Natural killer cell (primary cell): ENCODE results near the gene HORMAD2. TPM values are rescaled to one million over a fixed set of nuclear protein-coding genes. Genes with fewer than 3 reads are reported as not detected.
A peak's percentile ranks its signal among the peaks of the same experiment; 100 is the strongest.

Experiments used
- ATAC-seq, 3 donors: fragments of 150-1000 bp in 2 of 3; fragments of 200-7000 bp in 1 of 3; cut with Tn5 transposase; 1 replicate in 1 of 3; 2 replicates in 2 of 3; pipeline ENCODE4 v1.10.0; 2021; ENCODE audit warnings: mild to moderate bottlenecking in 2 of 3, moderate library complexity in 2 of 3
- DNase-seq, 2 donors: peaks; one replicate each; pipeline versions ENCODE4 v3.0.0 to v3.0.0-alpha.2; 2013 to 2021; ENCODE audit warnings: mixed read lengths in 1 of 2
- H3K27ac ChIP-seq: one replicate; pipeline ENCODE4 v1.5.1; 2013; ENCODE audit warnings: mild to moderate bottlenecking, low read length
- H3K27me3 ChIP-seq: one replicate; pipeline ENCODE4 v1.6.1; 2013; ENCODE audit warnings: low read length; ENCODE audit not compliant: control insufficient read depth, insufficient read depth
- H3K36me3 ChIP-seq: one replicate; pipeline ENCODE4 v1.6.1; 2013; ENCODE audit warnings: low read length; ENCODE audit not compliant: control insufficient read depth, insufficient read depth
- H3K4me1 ChIP-seq: one replicate; pipeline ENCODE4 v1.6.1; 2013; ENCODE audit warnings: low read length; ENCODE audit not compliant: control insufficient read depth, insufficient read depth
- H3K4me3 ChIP-seq: one replicate; pipeline ENCODE4 v1.5.1; 2013; ENCODE audit warnings: low read length
- H3K9me3 ChIP-seq: one replicate; pipeline ENCODE4 v1.6.1; 2013; ENCODE audit warnings: low read length; ENCODE audit not compliant: control insufficient read depth, insufficient read depth
- H3K27ac Mint-ChIP-seq, 2 donors: one replicate each; pipeline ENCODE4 v1.8.0; 2022; ENCODE audit warnings: mild to moderate bottlenecking in 2 of 2, mixed read lengths in 2 of 2, moderate library complexity in 1 of 2
- H3K27me3 Mint-ChIP-seq, 2 donors: one replicate each; pipeline ENCODE4 v1.8.0; 2022; ENCODE audit warnings: low read depth in 2 of 2, mixed read lengths in 2 of 2
- H3K36me3 Mint-ChIP-seq: one replicate; pipeline ENCODE4 v1.8.0; 2022; ENCODE audit warnings: mixed read lengths
- H3K4me1 Mint-ChIP-seq, 2 donors: one replicate each; pipeline ENCODE4 v1.8.0; 2022; ENCODE audit warnings: mixed read lengths in 2 of 2
- H3K4me3 Mint-ChIP-seq: one replicate; pipeline ENCODE4 v1.8.0; 2022; ENCODE audit warnings: mild to moderate bottlenecking, moderate library complexity, mixed read lengths
- H3K9me3 Mint-ChIP-seq, 2 donors: one replicate each; pipeline ENCODE4 v1.8.0; 2022; ENCODE audit warnings: mixed read lengths in 2 of 2
- WGBS: methylation state at CpG from one replicate; pipeline ENCODE4 v1.1.7; 2013; ENCODE audit warnings: missing lambda C conversion rate; ENCODE audit not compliant: insufficient coverage; 5-methylcytosine and 5-hydroxymethylcytosine counted together
- intact Hi-C: fragments of 100-400 bp; cut with micrococcal nuclease; formaldehyde crosslinking; loops from one replicate; pipeline ENCODE4 v1.14.2; 2022
- total RNA-seq, 4 donors: library from RNA; stranded (reverse); fragments of 120-200 nt in 1 of 4; gene quantifications; one replicate each; pipeline versions ENCODE4 v1.2.3 to v1.2.4, GENCODE V29; 2013 to 2022
- TF ChIP-seq, protein P1 (sequence below): fragments of 200-600 bp; IDR thresholded peaks from one replicate; pipeline ENCODE4 v1.8.0; 2022; ENCODE audit warnings: antibody characterized with exemption

Gene HORMAD2
- total RNA-seq, 3 donors from 2014 or later (not counting 1 experiment from before 2014, with no cell fraction given), result not detected

DNA sequence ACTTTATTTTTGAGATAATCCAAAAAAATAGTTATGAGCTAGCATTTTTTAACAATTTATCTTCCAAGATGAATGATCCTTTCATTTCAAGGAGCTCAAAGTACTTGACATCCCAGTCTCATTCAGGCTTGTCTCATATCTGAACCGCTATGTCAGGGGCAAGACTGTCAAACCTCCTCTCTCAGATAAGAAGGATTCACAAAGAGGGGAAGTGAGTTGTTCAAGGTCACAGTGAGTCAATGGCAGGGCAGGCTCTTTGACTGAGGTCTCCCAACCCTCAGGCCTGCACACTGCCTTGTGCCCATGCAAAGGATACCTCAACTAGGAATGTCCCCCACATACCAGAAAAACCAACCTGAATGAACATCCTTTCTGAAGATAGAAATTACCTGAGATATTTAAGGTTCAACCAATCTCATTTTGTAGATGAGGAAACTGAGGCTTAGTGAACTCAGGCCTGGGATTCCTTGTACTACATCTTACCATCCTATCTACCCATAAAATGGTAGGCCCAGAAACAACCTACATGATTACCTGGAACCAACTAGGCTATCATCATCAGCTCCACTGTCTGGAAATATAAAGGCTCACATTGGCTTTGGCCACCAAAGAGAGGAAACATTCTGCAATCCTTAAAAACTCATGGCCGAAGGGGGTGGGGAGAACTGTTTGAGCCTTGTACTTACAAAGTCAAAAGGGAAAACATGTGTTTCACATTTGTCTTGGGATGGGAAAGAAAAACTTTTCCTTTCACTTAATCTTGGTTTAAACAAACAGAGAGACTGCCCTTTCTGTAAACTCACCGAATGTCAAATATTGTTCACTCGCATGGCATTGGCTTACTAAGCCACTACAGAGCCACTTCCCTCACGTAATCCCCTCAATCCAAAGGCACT is 115.2 kb downstream of the HORMAD2 start:
- no peaks in the 10 kb centered on the region for H3K9me3 ChIP-seq
- Mint-ChIP-seq H3K4me3 (peak overlapping the region; percentile 60), H3K27me3 (no peaks in the 10 kb centered on the region), H3K27ac (peak overlapping the region; percentile 85 to 88), H3K9me3 (peaks cover 0 to 2% of the 10 kb centered on the region in 2 donors), H3K4me1 (peaks cover 51 to 66% of the 10 kb centered on the region in 2 donors), H3K36me3 (no peaks in the 10 kb centered on the region)
- no peak for DNase-seq
- no peak for ATAC-seq
- no peaks in the 10 kb centered on the region for H3K27me3 ChIP-seq
- no peak overlapping the region for H3K4me3 ChIP-seq
- no peaks in the 10 kb centered on the region for H3K36me3 ChIP-seq
- peak overlapping the region; percentile 76 for H3K27ac ChIP-seq
- WGBS, result 84% methylated on average over 5 of the region's 5 CpGs
- peaks cover 35% of the 10 kb centered on the region for H3K4me1 ChIP-seq
- intact Hi-C loops, result loop anchor here (1.0 to 5.0 kb wide), 6 partner anchors 17 to 242 kb away; no protein-coding TSS in a partner anchor
- TF ChIP-seq, protein P1, sequence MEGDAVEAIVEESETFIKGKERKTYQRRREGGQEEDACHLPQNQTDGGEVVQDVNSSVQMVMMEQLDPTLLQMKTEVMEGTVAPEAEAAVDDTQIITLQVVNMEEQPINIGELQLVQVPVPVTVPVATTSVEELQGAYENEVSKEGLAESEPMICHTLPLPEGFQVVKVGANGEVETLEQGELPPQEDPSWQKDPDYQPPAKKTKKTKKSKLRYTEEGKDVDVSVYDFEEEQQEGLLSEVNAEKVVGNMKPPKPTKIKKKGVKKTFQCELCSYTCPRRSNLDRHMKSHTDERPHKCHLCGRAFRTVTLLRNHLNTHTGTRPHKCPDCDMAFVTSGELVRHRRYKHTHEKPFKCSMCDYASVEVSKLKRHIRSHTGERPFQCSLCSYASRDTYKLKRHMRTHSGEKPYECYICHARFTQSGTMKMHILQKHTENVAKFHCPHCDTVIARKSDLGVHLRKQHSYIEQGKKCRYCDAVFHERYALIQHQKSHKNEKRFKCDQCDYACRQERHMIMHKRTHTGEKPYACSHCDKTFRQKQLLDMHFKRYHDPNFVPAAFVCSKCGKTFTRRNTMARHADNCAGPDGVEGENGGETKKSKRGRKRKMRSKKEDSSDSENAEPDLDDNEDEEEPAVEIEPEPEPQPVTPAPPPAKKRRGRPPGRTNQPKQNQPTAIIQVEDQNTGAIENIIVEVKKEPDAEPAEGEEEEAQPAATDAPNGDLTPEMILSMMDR, result no peak

DNA sequence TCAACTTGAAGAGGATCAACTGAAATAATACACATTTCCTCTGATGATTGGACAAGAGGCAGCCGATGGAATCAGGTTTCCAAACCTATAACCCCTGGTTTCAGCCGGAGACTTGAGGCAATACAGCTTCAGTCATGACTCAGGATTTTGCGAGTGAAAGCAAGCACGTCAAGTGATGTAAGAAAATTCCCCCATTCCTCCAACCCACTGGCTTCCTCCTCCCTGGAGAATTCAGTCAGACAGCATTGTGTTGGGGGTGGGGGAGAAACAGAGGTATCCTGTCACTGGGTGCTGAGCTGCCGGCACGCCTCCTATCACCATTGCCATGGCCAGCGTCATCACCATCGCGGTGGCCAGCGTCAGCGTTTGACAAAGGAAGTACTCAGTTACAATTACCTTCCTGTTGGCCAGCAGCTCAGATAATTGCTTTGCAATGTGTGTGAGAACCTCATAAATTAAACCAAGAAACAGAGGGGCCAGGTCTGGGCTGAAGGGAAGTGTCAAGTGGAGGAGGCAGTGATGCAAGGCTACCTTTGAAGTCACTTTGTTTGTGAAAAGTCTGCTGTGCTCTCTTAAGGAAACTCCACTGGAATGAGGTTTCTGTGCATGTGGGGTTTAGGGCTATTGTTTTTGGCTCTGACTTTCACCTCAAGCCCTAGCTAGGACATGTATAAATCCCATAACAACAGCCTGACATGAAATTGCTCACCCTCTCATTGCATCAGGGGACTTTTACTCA is 116.0 kb downstream of the HORMAD2 start:
- DNase-seq (peak; percentile 76 to 82), ATAC-seq (peak; percentile 84 to 96 (median 87))
- Mint-ChIP-seq H3K27ac (peak overlapping the region; percentile 85 to 88), H3K4me1 (peaks cover 45 to 58% of the 10 kb centered on the region in 2 donors), H3K27me3 (no peaks in the 10 kb centered on the region), H3K9me3 (peaks cover 0 to 2% of the 10 kb centered on the region in 2 donors), H3K4me3 (peak overlapping the region; percentile 60), H3K36me3 (no peaks in the 10 kb centered on the region)
- intact Hi-C loops, result loop anchor here (1.0 to 5.0 kb wide), 6 partner anchors 16 to 241 kb away; no protein-coding TSS in a partner anchor
- Histone ChIP-seq H3K27me3 (no peaks in the 10 kb centered on the region), H3K9me3 (no peaks in the 10 kb centered on the region), H3K4me1 (peaks cover 35% of the 10 kb centered on the region), H3K4me3 (no peak overlapping the region), H3K36me3 (no peaks in the 10 kb centered on the region), H3K27ac (peak overlapping the region; percentile 76)
- WGBS, result 8% methylated on average over 11 of the region's 11 CpGs
- TF ChIP-seq, protein P1, result no peak

DNA sequence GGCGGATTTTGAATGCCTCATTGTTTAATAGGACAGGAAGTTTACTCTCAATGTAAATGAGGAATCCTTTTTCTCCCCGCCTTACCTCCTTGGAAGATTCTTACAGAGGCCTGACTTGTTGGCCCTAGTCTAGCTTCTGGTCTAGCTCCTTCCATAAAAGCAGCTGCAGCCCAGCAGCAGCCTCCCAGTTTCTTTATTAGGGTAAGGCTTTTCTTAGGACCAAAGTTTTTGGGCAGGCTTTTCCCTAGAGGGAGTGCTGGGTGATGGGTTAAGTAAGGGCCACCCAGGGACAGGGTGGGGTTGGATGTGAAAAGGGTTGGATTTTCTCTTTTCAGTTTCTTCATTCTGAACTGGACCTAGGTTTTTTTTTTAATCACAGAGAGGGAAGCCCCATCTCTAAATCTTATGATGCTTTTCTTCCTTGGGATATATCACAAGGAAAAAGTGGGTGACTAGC is 116.6 kb downstream of the HORMAD2 start:
- Histone ChIP-seq H3K27ac (peak overlapping the region; percentile 76), H3K4me3 (no peak overlapping the region), H3K4me1 (peaks cover 34% of the 10 kb centered on the region), H3K36me3 (no peaks in the 10 kb centered on the region), H3K9me3 (no peaks in the 10 kb centered on the region), H3K27me3 (no peaks in the 10 kb centered on the region)
- H3K9me3 Mint-ChIP-seq, result peaks cover 0 to 2% of the 10 kb centered on the region in 2 donors
- no peak for ATAC-seq
- intact Hi-C loops, result loop anchor here (1.0 to 5.0 kb wide), 6 partner anchors 16 to 240 kb away; no protein-coding TSS in a partner anchor
- H3K4me3 Mint-ChIP-seq, result peak overlapping the region; percentile 60
- H3K27me3 Mint-ChIP-seq, result no peaks in the 10 kb centered on the region
- TF ChIP-seq, protein P1, result no peak
- DNase-seq, result no peak
- H3K27ac Mint-ChIP-seq, result peak overlapping the region; percentile 85 to 88
- no peaks in the 10 kb centered on the region for H3K36me3 Mint-ChIP-seq
- H3K4me1 Mint-ChIP-seq, result peaks cover 43 to 57% of the 10 kb centered on the region in 2 donors
- 50% methylated on average over 2 of the region's 2 CpGs for WGBS
